GM21515 (cell line): ENCODE data around the gene PLCE1.

Source experiments
- ATAC-seq: cut with Tn5 transposase; IDR thresholded peaks from one replicate; pipeline ENCODE4 v1.9.1; 2021; ENCODE audit not compliant: unreplicated experiment

PLCE1 gene

DNA sequence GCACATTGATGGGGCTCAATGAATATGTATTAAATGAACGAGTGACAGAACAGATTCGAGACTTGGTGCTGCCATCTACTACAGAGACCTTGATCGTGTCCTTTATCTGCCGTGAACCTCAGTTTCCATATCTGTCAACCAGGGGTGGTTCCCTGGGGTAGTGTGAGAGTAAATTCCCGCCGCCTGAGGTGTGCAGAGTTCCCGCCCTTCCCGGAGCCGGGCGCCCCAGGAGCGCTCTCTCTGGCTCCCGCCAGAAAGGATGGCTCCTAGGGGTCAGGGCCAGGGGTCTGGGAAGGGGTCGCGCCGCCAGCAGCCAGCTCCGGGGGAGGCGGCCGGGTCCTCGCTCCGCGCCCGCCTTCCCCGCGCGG is 333 bp upstream of the PLCE1 start:
- ATAC-seq = no peak

DNA sequence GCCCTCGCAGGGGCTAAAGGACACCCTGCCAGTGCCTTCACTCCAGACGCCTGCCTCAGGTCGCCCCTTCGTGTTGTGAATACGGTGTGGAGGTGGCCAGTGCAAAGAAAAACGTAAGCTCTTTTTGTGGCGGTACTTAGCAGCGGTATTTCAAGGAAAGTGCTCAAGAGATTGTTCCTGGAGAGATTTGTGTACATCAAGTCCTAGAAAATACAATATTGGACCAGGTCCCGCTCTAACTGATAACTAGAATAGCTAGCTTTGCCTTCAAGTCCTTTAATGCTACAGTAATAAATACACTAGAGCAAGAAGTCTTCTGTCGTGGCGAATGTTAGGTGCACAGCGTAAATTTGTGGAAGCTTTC is 689 bp downstream of the PLCE1 start:
- no peak for ATAC-seq

DNA sequence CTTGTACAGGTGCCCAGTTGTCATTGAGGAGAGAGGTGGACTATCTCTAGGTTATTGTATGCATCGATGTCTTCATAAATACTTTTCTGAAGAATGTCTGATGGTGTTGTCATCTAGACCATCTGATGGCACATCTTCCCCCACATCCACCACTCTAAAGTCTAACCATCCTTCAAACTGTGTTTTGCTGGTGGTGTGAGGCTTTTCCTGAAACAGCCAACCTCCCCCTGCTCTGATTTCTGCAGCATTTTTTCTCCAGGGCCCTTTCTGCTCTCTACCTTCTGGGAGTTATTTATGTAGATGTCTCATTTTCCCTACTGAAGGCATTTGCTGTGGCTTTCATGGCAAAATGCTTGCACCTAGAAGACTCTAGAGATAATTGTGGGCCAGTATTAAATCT is 1.5 kb downstream of the PLCE1 start:
- ATAC-seq = no peak

DNA sequence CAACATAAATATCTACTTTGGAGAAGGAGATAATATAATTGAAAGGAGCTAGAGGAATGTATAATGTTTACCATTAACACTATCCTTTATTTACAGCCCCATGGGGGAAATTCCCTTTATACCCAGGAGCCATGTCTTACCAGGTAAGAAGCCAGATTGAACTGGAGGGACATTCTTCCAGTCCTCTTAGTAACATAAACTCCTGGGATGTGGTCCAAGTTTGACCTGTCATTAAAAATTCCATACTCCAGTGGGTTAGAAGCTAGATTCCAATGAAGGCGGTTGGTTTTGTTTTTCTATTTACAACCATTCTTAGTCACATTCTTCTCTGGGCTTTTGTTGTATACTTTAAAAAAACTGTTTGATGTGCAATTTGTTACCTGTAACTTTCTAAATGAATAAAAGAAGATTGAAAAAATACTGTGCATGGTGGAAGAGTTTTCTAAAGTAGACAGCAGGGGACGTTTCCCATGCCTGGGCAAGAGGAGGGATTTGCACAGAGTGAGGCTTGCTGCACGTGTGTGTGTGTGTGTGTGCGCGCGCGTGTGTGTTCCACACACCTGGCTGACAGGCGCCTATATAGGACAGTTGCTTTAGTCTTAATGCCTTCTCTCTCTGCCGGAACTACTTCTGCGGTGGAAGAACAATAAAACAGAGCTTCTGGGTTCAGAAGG is 2.0 kb downstream of the PLCE1 start:
- no peak for ATAC-seq

DNA sequence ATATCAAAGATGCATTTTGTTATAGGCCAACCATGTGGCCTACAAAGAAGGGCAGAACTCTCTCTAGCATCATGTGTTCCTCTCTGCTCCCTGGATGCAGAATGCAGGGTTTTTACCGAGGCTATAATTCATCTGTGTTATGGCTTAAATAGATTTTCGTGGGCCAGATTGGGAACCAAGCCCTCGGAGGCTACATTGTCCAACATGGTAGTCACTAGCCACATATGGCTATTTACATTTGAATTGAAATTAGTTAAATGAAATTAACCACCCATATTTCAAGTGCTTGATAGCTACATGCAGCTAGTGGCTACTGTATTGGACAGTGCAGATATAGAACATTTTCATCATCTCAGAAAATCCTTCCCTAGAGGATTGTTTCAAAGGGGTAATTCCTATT is 2.8 kb downstream of the PLCE1 start:
- no peak for ATAC-seq

DNA sequence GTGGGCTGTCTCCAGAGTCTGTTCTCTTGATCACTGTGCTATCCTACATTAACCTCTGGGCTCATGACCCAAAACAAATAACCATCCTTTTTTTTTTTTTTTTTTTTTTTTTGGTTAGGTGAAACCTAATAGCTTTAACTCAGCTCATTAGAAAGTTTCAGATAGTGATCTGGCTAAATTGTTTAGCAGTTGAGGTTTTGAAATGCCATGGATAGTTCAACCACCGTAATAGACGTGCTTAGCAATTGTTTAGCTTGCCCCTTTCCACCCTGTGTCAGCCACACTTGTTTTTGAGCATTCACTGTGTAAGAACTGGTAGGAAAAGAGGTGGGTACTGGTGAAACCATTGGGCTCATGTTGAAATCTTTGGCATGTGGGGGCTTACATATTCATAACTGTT is 3.8 kb downstream of the PLCE1 start:
- no peak for ATAC-seq

DNA sequence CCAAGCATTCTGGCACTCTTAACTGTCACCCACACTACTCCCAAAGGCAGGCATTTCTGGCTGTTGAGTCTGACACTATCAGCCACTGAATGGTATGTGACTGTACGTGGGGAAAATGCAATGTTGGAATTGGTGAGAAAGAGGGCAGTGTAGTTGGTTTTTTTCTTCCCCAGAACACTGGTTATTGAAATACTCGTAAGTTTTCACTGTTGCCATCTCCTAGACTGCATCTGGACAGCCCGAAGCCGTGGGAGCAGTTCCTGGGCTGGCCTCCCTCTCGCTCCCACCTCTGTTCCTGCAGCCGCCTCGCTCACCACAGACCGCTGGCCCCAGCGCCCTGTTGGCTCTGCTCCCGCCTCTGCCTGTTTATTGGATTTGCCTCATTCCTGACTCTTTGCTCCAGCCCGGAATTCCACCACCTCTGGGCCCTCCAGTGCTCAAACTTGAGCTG is 5.7 kb downstream of the PLCE1 start:
- no peak for ATAC-seq

DNA sequence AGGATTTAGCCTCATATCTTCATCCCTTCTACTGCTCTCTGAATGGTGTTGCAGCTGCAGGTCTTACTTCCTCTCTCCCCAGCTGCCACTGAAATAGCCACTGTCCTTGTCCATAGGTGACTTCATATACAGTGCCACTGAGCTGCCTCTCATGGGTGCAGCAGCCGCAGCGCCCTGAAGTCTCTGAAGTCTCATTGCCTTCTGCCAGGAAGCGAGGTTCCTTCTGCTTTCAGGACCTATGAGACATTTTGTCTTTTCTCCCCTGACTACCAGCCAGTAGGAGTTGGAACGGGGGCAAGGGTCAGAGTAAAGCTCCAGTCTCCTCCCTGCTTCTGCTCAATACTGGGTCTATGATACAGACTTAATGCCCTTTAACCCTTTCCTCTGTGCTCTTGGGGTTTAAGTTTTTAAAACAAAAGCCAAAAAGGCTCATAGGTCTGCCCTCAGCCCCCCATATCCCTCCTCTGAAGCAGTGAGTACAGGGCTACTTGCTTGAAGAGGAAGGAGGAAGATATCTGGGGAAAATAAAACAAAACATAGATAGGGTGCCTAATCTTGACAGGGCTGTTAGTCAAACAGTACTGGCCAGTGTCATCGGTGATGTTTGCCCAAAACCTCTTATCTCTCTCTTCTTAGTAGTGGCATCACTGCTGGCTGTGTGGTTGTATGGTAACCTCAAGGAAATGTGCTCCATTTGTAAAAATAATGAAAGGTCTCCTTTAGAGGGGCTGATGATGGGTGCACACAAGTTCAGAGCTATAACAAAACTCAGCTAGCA is 7.1 kb downstream of the PLCE1 start:
- ATAC-seq = no peak

DNA sequence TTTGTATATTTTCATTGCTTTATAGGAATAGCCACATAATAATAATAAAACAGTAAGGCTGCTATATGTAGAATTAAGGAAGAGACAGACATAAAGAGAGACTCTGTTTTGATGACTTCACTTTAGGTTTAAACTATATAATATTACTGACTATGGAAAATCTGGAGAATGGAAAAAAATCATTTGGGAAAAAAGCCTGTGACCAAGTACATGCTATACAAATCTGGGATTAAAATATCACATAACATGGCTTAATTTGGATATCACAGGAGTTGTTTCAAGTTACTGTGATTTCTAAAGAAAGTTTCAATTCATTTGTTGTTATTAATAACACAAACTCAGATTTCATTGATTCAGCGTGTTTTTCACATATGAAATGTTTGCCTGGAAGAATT is 7.7 kb downstream of the PLCE1 start:
- no peak for ATAC-seq

DNA sequence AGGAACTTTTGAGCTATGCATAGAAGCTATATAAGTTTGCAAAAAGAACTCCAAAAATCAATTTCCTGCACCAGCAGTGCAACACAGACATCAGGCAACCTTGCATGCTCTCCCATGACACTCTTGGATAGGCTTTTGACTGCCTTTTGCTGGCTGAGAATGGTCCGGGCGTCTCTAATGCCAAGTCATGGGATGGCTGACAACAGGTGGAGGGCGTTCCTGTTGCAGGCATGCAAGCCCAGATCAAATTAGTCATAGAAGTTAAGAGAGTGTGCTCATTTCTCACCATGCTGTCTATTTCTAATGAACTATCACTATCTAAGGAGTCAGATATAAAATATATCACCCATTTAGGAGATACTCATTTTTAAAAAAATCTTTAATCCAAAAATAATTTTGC is 8.4 kb downstream of the PLCE1 start:
- no peak for ATAC-seq

DNA sequence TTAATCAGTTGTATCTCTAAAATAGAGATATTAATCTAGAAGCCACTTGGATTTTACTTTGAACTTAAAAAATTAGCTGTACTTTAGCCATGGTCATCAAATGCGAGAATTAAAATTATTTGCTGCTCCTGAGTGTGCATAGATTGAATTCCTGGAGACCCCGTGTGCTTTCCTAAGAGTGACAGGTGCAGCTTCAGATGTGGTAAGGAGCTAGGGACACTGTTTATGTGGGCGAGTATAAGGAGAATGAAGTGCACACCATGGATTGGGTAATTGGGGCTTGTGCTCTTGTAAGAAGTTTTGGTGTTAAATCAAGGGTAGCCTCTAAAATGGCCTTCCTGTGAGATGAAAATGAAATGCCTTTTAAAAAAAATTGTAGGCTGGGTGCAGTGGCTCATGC is 9.8 kb downstream of the PLCE1 start:
- no peak for ATAC-seq

DNA sequence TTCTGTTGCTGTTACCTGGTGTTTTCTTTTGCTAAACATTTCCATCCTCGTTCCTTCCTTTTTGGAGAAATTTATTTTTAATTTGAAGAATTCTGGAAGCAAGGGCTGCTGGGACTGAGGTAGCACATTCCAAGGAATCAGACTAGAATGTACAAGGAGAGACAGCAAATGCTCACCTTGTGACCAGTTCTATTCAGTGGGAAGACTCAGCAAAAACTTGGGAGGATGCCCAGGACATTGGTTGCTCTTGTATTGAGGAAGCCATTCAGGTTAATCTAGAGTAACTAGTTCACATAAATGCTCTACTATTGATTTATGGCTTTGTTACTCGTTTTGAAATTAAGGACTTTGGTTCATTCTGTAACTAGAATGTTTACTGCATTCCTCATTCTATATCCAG is 11.3 kb downstream of the PLCE1 start:
- ATAC-seq = no peak

DNA sequence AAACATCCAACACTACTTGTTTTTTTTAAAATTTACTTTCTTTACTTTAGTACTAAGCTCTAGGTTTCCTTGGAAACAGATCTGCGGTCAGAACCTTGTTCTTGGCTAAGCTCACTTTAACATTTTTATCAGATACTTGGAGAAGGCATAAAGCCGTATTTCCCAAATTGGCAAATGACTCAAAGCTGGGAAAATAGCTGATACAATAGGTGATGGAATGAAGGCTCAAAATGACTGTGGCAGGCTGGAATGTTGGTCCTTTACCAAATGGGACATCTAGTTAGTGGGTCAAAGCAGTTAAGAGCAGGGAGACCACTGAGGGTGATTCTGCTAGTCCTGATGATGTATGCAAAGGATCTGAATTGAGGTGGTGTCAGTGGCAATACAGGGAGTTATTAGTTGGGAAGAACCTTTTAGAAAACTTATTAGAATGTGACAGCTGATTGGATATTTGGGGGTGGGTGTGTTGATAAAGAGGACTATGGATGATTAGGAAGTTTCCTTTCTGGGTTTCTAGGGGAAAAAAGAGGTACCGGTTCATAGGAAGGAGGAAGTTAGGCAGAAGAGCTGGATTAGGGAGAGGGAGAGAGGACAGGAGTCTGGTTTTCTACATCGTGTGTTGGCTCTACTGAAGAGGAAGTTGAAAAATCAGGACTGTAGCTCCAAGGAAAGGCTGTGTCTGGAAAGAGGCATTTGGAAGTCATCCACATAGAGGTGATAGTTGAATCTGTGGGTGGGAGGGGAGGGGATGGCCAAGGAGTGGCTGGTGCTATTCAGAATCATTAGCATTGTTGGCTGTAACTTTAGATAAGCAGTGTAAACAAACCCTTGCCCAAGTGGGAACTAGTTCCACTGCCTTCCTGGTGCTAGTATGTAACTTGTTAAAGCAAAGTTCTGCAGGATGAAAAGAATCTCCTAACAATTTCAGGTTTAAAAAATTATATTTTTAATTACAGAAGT is 13.1 kb downstream of the PLCE1 start:
- ATAC-seq = no peak

DNA sequence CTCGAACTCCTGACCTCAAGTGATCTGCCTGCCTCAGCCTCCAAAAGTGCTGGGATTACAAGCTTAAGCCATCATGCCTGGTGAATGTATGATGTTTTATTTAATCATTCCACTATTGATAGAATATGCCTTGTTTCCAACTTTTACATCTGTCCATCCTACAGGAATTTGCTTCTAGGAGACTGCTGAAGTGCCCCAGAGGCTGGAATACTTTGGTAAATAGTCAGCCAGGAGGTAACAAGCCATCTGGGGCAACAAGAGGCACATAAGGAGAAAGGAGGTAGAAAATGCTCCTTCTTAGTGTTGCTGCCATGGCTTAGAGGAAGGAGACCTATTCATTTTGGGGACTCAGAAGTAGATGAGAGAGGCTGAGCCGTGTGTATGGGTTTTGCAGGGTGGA is 14.8 kb downstream of the PLCE1 start:
- ATAC-seq = no peak

DNA sequence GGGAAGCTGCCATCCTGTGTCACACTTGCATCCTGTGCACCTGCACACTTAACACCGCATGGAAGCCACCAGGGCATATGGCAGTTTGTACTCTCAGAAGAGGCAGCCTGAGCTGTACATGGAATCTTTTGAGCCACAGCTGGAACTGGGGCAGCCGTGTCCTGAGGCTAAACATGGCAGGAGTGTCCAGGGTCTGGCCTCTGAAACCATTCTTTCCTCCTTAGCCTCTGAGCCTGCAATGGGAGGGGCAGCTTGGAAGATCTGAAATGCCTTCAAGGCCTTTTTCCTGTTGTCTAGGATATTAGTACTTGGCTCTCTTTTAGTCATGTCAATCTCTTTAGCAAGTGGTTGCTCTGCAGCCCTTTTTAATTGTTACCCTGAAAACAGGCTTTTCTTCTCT is 16.4 kb downstream of the PLCE1 start:
- ATAC-seq = no peak

DNA sequence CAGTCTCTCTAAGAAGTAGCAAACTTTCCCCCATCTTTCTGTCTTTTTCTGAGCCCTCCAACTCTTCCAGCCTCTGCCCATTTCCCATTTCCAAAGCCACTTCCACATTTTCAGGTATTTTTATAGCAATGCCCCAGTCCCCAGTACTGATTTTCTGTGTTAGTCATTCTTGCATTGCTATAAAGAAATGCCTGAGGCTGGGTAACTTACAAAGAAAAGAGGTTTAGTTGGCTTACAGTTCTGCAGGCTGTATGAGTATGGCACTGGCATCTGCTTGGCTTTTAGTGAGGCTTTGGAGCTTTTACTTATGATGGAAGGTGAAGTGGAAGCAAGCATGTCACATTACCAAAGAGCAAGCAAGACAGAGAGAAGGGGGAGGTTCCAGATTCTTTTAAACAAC is 17.2 kb downstream of the PLCE1 start:
- ATAC-seq = no peak

DNA sequence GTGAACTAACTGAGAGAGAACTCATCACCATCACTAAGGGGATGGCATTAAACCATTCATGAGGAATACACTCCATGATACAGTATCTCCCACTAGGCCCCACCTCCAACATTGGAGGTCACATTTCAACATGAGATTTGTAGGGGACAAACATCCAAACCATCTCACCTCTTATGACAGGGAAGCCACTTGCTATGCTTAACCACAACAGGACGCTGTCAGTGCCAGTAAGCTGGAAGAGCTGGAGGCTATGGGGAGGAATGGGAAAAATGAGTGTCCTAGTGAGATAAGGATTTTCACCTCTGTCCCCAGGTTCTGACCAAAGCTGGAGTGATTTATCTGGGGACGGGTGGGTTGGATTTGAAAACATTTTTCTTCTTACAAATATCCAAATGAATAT is 17.6 kb downstream of the PLCE1 start:
- no peak for ATAC-seq

DNA sequence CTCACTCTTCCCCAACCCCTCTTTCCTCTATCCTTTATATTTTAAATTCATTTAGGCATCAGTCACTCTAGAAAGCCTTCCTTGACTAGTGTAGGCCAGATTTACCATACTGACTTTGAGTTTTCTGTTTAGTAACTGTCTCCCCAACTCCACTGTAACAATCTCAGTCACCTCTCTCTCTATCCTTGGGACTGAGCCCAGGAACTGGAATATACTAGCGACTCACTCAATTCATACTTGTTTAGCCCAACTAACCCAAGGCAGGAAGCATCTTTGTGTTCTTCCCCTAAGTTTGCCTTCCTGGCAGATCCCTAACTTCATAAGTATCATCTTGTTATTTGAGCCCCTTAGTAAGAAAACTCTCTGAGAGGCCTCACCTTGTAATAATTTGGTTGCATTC is 19.1 kb downstream of the PLCE1 start:
- ATAC-seq = no peak

DNA sequence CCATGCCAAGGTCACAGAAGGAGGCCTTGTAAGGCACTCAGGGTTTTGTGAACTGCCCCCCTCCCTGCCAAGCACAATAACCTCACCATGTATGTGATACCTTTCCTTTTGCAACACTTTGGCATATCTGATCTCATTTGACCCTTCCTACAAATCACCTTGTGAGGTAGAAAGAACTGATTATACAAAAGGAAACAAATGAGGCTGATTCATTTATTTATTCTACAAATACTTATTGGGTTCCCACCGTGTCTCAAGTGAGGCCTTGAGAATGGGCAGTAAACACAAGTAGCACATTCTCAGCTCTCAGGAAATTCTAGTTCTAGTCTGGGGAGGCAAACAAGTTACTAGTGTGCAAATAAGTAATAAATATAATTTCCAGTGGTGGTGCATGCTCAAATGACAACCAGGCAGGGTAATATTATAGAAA is 19.6 kb downstream of the PLCE1 start:
- no peak for ATAC-seq

DNA sequence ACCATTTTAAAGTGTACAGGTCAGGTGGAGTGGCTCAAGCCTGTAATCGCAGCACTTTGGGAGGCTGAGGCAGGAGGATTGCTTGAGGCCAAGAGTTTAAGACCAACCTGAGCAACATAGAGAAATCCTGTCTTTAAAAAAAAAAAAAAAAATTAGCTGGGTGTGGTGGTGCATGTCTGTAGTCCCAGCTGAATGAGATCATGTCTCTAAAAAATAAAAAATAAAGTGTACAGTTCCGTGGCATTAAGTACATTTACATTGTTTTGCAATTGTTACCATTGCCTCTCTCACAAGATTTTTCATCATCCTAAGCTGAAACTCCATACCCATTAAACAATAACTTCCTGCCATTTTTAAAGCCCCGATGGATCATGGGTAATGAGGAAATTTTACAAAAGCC is 20.6 kb downstream of the PLCE1 start:
- no peak for ATAC-seq
